NCI-H187 treated with DMSO at 0.1 percent for 48 hours (cell line): ENCODE data around the gene OXTR.
"Not testable (repeated sequence)": the region's sequence is repeated elsewhere in the genome, so short reads cannot be mapped to it uniquely, and the experiment has no call there.

Experiments used
- DNase-seq: peaks from one replicate; lab custom pipeline; 2025; lab: John Stamatoyannopoulos, UW

The OXTR gene

GRCh38 chr3:8739757-8740504 is 29.5 kb downstream of the OXTR start:
- no peak for DNase-seq

DNA sequence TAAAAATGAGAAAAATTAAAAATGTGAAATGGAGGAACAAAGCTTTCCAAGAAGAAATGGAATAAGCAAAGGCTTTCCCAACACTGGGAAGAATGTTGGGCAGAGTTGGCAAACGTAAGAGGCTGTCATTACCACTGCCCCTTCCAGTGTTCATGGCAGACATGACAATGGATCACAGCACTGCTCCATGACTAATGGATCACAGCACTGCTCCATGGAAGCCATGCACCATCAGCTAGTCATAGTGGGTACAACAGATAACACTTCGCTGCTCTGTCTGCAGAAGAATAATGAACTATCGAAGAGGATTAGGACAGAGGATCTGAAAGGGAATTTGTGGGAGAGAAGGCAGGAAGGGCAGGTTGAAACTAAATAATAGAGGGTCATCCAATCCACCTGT is 30.8 kb downstream of the OXTR start:
- no peak for DNase-seq

GRCh38 chr3:8737823-8738222 is 31.6 kb downstream of the OXTR start:
- no peak for DNase-seq

DNA sequence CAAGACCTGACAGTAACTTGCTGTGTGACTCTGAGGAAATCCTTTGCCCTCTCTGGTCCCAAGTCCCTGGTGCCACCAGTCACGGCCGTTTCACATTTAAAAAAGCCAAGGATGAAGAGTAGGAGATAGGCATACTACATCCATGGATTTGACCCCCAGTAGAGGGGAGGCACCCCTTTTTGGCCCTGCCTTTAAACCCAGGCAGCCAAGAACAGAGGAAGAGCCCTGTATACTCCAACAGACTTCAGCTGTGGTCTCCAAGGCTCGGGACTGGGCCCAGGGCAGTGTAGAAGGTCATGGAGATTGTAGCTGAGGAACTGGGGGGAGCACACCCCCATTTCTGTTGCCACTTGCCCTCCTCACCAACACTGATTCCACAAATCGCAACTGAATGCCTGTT is 32.1 kb downstream of the OXTR start:
- DNase-seq = no peak

GRCh38 chr3:8736436-8736835 is 33.0 kb downstream of the OXTR start:
- no peak for DNase-seq

GRCh38 chr3:8734908-8735307 is 34.5 kb downstream of the OXTR start:
- no peak for DNase-seq

DNA sequence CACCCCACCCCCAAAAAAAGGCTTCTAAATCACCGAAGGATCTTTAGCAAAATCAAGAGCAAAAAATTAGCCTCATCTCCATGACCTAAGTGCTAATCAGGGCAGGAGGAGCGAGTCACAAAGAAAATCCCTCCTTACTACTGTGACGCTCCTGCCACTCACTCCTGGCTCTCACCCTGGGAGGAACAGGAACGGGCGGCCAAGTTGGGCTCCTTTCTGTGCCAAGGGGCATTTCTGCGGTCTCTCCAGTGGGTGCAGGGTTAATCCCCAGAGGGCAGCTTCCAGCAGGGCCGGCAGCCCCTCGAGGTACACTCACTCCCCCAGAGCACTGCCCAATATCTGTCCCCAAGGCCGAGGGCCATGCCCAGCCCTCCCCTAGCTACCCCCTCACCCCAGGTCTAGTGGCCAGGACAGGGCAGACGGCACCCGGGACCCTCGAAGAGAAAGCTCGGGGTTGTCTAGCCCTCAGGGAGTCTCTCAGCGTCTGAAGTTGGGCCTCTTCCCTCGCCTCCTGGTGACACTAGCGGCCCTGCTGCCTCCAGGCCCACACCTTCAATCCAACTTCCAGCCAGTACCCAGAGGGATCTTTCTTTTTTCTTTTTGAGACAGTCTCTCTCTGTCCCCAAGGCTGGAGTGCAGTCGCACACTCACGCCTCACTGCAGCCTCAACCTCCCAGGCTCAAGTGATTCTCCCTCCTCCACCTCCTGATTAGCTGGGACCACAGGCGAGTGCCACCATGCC is 35.1 kb downstream of the OXTR start:
- no peak for DNase-seq

DNA sequence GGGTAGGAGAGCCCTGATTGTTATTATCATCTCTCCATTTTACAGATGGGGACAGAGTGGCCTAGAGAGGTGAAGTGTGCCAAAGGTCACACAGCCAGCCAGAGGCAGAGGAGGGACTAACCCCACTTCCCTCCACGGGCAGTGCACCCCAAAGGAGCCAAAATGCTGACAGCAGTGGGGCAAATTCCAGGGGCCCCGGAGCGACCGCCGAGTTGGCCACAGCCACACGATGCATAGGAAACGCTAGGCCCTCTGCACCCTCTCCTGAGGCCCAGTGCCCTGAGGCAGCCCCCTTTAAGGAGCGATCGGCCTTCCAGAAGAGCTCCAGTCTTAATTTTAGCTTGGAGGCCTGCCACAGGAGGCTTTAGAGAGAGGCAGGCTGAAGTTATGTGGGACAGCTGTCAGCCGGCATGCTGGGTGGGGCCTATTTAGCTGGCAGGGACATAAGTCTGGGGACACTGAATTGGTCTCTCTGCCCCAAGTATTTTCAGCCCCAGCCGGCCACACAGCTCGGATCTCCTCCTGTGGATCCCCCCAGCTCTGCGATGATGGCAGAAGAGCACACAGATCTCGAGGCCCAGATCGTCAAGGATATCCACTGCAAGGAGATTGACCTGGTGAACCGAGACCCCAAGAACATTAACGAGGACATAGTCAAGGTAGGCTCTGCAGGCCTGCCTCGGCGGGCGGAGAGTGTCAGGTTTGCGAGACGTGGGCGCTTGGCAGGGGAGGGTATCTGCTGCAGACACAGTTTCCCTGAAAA is 35.9 kb downstream of the OXTR start, which contains the start of gene CAV3:
TSS of gene CAV3 (plus strand) at position 471 of the 763 bp plus-strand sequence. CDS start at position 546, 75 bp downstream.
- DNase-seq = no peak

- DNase-seq = no peak
Measured at GRCh38 chr3:8732413-8732812, 37.0 kb downstream of the OXTR start.

GRCh38 chr3:8730656-8731055 is 38.8 kb downstream of the OXTR start:
- no peak for DNase-seq

- DNase-seq = no peak
Measured at GRCh38 chr3:8729479-8729878, 39.9 kb downstream of the OXTR start.

GRCh38 chr3:8727605-8728512 is 41.6 kb downstream of the OXTR start:
- DNase-seq = no peak

DNA sequence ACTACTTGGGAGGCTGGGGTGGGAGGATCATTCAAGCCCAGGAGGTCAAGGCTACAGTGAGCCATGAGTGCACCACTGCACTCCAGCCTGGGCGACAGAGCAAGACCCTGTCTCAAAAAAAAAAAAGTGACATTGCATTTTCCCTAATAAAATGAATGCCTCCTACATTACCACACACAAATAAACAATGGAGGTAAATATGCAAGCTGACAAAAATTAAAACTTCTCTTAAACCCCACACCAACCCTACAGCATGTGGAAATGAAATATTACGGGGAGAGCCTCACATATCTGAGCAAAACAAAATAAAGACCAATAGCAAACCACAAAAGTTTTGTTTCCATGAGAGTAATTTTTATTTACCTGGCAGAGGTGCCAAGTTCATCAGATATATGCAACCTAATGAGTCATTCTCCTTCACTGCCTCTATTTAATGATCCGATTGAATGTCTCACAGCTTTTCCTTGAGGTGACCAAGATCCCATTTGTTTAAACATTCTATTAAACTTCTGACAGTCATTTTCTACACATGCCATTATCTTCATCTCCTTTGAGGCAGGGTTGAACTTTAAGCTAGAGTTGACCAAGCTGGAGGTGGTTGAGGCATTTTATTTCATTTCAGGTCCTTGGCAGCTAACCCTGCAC is 45.2 kb downstream of the OXTR start:
- no peak for DNase-seq

DNA sequence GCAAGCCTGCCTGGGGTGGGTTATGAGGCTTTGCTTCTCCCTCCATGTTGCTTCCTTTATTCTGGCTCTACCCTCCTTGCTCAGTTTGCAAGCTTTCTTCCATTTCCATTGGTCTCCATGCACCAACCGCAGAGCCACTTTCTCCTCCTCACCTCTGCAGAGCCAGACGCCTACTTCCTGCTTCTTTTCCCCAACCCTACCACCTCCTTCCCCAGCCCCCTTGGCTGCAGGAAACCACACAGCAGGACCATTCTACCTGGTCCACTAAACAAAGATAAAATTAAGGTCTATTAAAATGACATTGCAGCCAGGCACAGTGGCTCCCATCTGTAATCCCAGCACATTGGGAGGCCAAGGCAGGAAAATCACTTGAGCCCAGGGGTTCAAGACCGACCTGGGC is 45.8 kb downstream of the OXTR start:
- no peak for DNase-seq

DNA sequence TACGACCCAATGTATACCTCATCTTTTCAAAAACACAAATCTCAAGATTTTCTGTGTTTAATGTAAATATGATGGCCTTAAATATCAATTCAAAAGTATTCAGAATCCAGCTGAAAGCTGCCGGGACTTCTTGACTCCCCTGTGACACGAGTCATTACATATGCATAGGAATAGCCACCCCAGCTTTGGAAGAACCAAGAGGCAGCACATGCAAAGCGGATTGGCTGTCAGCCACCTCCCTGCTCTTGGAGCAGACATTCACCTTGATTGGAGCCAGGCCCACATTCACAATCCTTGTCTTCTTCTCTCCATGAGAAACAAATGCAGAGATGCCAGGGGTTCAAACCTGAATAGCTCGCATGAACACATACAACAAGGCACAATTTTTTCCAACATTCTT is 46.6 kb downstream of the OXTR start:
- no peak for DNase-seq

- DNase-seq = not testable (repeated sequence)
Measured at GRCh38 chr3:8715757-8716156, 53.7 kb downstream of the OXTR start.

- no peak for DNase-seq
Measured at GRCh38 chr3:8713901-8714759, 55.3 kb downstream of the OXTR start.

- DNase-seq = no peak
Measured at GRCh38 chr3:8712908-8713255, 56.5 kb downstream of the OXTR start.

GRCh38 chr3:8712045-8712907 is 57.1 kb downstream of the OXTR start:
- DNase-seq = no peak
